Measurements from ENCODE around the gene TBC1D9.

DNA sequence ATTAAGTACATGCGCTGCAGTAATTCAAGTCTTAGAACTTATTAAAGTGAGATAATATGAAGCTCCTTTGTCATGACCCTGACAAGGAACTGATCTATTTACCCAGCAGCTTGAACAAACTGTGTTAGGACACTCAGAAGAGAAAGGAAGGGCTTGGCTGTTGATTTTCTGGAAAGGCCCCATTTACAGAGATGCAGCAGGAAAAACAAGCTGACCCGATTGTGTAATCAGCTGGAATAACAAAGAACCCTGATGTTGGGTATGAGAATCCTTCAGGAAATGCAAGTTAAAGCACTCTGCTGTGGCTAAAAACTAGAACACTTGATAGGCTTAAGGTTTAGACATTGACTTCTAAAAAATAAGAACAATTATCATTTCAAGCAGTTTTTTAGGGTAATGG, 64.8 kb downstream of the TBC1D9 start:
- TF ChIP-seq, protein P1, sequence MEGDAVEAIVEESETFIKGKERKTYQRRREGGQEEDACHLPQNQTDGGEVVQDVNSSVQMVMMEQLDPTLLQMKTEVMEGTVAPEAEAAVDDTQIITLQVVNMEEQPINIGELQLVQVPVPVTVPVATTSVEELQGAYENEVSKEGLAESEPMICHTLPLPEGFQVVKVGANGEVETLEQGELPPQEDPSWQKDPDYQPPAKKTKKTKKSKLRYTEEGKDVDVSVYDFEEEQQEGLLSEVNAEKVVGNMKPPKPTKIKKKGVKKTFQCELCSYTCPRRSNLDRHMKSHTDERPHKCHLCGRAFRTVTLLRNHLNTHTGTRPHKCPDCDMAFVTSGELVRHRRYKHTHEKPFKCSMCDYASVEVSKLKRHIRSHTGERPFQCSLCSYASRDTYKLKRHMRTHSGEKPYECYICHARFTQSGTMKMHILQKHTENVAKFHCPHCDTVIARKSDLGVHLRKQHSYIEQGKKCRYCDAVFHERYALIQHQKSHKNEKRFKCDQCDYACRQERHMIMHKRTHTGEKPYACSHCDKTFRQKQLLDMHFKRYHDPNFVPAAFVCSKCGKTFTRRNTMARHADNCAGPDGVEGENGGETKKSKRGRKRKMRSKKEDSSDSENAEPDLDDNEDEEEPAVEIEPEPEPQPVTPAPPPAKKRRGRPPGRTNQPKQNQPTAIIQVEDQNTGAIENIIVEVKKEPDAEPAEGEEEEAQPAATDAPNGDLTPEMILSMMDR (IDR thresholded peaks at IDR 0.05), result no peak
- no peak for TF ChIP-seq ZFX (IDR thresholded peaks at IDR 0.05; ENCODE audit: borderline replicate concordance)

Data from 22Rv1 (cell line).